ENCODE measurements around the gene INSC.

DNA sequence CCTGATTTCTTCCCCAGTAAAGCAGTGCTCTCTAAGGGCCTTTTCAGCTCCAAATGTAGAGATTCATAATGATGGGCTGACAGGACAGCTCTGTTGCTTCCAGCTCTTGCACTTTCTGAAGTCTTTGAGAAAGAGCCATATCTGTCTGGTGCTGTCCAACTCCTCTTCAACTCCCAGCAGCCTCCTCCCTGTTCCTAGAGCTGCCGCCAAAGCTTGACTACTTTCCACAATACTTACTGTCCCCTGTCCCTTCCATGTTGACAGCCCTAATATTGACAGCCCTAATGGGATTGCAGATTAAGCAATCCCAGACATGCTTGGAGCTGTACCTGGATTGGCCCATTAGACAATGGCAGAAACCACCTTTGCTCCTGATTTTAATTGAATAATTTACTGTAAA, 29.6 kb downstream of the INSC start:
- TF ChIP-seq ISL1 (CRISPR knock-in tag; IDR thresholded peaks at IDR 0.05): no peak
- TF ChIP-seq ZFP30 (CRISPR knock-in tag; IDR thresholded peaks at IDR 0.05): no peak
- TF ChIP-seq, protein P1, sequence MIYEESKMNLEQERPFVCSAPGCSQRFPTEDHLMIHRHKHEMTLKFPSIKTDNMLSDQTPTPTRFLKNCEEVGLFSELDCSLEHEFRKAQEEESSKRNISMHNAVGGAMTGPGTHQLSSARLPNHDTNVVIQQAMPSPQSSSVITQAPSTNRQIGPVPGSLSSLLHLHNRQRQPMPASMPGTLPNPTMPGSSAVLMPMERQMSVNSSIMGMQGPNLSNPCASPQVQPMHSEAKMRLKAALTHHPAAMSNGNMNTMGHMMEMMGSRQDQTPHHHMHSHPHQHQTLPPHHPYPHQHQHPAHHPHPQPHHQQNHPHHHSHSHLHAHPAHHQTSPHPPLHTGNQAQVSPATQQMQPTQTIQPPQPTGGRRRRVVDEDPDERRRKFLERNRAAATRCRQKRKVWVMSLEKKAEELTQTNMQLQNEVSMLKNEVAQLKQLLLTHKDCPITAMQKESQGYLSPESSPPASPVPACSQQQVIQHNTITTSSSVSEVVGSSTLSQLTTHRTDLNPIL (CRISPR knock-in tag; IDR thresholded peaks at IDR 0.05; ENCODE audit: low read depth): no peak
- no peak for TF ChIP-seq OSR1 (CRISPR knock-in tag; IDR thresholded peaks at IDR 0.05)
- no peak for TF ChIP-seq TCF4 (CRISPR knock-in tag; IDR thresholded peaks at IDR 0.05; ENCODE audit: borderline replicate concordance)
- no peak for TF ChIP-seq ZNF565 (CRISPR knock-in tag; conservative IDR thresholded peaks at IDR 0.05; ENCODE audit: low read depth)
- TF ChIP-seq CSDC2 (CRISPR knock-in tag; IDR thresholded peaks at IDR 0.05): no peak
- TF ChIP-seq, protein P2, sequence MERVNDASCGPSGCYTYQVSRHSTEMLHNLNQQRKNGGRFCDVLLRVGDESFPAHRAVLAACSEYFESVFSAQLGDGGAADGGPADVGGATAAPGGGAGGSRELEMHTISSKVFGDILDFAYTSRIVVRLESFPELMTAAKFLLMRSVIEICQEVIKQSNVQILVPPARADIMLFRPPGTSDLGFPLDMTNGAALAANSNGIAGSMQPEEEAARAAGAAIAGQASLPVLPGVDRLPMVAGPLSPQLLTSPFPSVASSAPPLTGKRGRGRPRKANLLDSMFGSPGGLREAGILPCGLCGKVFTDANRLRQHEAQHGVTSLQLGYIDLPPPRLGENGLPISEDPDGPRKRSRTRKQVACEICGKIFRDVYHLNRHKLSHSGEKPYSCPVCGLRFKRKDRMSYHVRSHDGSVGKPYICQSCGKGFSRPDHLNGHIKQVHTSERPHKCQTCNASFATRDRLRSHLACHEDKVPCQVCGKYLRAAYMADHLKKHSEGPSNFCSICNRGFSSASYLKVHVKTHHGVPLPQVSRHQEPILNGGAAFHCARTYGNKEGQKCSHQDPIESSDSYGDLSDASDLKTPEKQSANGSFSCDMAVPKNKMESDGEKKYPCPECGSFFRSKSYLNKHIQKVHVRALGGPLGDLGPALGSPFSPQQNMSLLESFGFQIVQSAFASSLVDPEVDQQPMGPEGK (CRISPR knock-in tag; IDR thresholded peaks at IDR 0.05; ENCODE audit: borderline replicate concordance): no peak
- TF ChIP-seq, protein P3, sequence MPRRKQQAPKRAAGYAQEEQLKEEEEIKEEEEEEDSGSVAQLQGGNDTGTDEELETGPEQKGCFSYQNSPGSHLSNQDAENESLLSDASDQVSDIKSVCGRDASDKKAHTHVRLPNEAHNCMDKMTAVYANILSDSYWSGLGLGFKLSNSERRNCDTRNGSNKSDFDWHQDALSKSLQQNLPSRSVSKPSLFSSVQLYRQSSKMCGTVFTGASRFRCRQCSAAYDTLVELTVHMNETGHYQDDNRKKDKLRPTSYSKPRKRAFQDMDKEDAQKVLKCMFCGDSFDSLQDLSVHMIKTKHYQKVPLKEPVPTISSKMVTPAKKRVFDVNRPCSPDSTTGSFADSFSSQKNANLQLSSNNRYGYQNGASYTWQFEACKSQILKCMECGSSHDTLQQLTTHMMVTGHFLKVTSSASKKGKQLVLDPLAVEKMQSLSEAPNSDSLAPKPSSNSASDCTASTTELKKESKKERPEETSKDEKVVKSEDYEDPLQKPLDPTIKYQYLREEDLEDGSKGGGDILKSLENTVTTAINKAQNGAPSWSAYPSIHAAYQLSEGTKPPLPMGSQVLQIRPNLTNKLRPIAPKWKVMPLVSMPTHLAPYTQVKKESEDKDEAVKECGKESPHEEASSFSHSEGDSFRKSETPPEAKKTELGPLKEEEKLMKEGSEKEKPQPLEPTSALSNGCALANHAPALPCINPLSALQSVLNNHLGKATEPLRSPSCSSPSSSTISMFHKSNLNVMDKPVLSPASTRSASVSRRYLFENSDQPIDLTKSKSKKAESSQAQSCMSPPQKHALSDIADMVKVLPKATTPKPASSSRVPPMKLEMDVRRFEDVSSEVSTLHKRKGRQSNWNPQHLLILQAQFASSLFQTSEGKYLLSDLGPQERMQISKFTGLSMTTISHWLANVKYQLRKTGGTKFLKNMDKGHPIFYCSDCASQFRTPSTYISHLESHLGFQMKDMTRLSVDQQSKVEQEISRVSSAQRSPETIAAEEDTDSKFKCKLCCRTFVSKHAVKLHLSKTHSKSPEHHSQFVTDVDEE (CRISPR knock-in tag; IDR thresholded peaks at IDR 0.05): no peak
- no peak for TF ChIP-seq GLIS3 (CRISPR knock-in tag; IDR thresholded peaks at IDR 0.05)
- TF ChIP-seq RARB (CRISPR knock-in tag; IDR thresholded peaks at IDR 0.05): no peak
